ENCODE results near the gene FBP2.

FBP2 gene

DNA sequence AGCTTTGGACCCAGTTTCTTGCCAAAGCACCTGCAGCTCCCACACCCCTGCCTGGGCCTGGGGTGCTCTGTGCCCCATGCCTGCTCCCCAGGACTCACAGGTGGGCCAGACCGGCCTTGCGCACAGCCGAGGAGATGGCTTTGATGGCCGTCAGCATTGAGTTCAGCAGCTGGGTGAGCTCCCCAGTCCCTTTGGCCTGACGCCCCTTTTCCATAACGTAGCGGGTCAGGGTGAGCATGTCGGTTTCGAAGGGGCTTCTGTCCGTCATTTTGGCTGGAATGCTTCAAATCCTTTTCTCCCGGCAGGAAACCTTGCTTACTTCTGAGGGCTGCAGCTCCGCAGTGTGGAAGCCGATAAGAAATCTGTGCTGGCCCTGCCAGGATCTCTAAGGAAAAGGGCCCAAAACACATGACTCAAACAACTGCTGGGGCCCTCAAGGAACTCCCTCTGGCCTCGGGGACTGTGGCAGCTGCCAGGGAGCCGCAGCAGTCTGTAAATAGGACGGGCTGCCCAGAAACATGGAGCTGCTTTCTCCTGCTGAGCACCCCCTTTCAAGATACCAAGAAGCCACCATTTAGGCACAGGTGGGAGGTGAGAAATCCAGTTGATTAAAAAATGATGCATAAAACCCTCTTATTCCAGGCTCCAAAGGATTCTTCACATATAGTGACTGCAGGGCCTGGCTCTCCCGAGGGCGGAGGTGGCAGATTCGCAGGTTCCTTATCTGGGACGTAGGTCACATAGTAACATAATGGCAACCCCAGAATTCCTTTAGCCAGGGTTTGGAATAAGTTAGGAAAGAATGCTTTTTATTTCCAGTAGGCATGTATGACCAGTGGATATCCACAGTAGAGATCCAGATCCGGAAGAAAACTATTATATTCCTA is at the start of gene FBP2:
Gene FBP2, minus strand, starts transcription at position 366 of the 887 bp plus-strand sequence. Its CDS starts 98 bp downstream, at position 268.
- DNase-seq: no peak

DNA sequence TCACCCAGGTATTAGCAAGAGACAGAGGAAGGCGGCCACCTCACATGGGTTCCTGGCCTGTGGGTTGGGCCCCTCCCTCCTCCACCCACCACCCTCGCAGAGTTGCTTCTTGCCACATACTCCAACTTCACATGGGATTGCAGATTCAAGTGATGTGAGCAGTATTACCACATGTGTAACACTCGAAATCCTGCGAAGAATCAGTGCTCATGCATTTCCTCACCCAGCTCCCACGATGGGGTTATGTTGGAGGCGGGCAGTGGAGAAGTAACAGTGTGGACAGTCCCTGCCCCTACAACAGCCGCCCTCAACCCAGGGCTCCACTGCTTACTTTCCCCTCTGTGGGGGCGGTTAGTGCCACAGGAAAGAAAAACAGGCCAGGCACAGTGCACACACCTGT is 49.6 kb upstream of the FBP2 start:
- no peak for DNase-seq

DNA sequence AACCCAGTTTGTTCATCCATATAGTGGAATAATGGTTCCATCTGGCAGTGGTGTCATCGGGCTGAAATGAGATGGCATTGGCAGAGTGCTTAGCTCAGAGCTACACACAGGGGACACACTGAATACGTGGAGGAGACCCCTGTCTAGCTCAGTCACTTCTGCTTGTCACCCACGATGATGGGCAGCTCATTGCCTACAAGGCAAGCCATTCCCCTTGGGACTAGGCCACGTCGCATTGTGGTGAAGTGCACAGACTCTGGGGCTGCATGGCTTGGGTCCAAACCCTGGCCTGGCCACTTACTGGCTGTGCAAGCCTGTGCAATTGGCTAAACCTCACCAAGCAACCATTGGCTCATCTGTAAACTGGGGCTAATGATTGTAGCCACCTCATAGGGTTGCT is 48.9 kb upstream of the FBP2 start:
- DNase-seq: no peak

DNA sequence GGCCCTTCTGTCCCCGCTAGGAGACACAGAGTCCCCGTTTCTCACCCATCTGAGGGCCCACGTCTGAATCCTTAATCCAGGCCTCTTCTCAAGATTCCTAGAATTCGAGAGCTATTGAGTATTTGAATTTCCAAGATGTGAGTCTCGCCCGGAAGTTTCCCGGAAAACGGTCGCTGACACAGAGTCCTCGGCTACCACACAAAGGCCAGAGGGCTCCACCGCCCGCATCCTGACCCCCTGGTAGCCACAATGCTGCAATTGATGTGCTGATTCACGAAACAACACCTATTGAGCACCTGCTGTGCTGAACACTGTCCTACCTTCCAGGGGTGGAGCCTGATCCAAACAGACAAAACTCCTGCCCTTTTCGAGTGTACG is 46.4 kb upstream of the FBP2 start:
- no peak for DNase-seq

DNA sequence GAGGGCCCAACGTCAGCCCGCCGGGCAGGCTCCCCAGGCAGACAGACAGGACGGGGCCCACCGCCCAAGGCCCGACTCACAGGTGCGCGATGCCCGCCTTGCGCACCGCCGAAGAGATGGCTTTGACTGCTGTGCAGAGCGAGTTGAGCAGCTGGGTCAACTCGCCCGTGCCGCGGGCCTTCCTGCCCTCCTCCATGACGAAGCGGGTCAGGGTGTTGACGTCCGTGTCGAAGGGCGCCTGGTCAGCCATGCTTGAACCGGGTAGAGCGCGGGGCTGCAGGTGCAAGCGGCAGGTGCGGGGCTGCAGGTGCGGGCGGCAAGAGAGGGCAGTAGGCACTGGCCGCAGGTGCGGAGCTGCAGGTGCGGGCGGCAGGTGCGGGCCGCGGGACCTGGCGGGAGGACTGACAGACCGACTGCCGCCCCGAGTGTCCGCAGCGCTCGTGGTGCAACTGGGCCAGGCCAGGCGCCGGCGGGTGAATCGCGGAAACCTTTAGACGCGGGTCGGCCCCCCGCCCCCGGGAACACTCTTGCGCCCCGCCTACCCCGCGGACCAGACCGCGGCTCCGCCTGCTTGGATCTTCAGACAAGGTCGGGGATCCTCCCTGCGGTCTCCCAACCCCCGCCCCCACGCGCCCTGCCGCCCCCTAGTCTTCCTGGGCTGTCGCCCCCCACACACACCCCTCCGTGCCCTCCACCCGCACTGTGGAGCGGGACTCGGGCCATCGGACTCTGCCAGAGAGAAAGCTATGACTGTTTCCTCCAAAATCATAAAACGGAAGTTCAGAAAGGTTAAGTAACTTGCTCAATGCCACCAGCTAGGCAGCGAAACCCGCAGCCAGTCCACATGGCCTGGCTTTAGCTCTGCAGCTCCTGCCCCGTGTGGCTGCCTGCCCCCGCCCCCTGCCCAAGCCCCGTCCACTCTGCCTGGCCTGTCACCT is 45.7 kb upstream of the FBP2 start, which contains the start of gene FBP1:
Gene FBP1, minus strand, starts transcription at position 458 of the 938 bp plus-strand sequence. Its CDS starts 208 bp downstream, at position 250.
- peak; percentile 35 for DNase-seq

DNA sequence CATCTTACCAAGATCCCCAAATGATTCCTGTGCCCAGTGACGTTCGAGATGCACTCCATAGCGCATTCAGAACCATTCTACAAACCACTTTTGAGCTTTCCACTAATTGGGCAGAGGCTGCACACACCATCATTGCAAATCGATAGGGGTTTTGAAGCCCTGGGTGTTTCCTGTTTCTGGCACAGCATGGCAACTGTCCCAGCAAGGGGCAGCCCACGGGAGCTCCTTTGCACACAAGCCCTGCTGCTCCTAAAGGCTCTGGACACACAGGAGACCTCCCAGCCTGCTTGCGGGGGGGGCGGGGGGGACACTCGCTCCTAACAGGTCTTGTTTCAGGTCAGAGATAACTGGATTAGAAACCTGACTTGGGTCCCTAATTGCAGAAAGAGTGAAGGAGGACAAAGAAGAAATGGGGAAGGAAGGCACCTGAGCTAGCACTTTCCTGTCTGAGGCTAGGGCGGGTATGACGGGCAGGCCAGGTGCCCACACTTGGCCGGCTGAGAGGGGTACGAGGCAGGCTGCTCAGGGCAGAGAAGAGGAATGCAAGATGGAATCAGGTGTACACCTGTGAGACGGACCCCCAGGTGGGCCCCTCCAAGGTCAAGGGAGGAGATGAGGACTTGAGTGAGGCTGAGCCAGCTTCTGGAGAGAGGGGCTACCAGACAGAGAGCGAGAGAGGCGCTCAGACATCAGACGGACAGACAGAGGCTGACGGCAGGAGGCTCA is 44.9 kb upstream of the FBP2 start:
- DNase-seq: peak; percentile 35

DNA sequence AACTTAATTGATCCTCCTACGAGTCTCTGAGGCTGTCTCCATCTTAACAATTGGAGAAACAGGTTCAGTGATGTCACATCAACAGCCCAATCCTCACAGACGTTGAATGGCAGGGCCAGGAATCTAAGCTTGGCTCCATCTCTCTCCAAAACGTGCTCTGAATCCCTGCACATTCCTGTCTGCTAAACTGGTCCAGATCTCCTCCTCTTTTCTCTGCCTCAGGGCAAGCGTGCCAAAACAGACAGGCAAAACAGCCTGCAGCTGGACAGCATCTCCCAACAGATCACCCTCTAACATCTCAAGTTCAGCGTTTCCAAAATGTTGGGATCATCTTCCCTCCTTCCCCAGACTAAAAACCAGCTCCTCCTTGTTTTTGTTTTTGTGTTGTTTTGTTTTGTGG is 39.1 kb upstream of the FBP2 start:
- DNase-seq: no peak

DNA sequence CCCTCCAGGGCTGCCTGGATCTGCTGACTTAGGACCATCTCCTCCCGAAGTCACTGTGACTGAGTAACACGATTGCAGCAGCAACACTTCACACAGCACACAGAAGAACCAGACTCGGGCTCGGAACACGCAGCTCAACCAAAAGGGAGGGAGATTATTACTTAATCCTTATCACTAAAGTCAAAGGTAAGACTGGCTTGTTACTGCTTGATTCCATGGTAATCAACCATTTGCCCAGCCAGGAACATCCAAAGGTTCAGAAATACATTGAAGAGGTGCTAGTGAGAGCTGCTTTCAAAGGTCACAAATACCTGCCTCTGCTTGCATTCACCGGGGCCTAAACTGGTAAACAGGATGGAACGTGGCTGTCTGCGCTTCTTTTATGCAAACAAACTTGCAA is 38.0 kb upstream of the FBP2 start:
- DNase-seq: no peak

DNA sequence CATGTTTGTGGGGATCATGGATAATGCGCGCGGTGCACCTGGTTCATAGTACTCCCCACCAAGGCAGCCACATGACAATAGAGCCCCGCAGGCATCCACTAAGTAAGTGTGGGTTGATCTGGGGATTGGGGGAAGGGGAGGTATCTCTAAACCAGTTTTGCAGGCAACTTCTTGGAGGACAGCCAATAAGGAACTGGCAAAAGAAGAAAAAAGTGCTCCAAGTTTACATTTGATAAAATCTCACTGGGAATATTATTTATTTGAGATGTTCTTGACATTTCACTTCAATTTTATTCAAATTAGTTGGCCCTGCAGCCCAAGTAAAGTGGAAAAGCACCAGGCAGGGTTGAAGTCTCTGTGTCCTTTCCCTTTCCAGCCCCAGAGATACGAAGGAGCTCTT is 37.2 kb upstream of the FBP2 start:
- DNase-seq: peak; percentile 45

DNA sequence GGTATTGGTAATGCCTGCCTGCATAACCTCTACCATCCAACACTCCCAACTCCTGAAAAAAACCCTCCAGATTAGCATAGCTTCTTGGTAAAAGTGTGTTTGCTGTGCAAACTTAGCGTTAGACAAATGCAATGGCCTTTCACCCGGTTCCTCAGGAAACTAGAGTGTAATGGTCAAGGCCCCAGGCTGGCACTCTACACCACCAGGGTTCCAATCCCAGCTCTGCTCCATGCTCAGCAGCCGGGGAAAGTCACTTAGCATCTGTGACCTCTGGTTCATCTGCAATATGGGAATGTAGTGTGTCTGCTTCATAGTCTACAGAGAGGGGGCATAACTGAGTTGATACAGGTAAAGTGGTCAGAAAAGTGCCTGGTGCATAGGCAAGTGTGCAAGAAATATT is 36.7 kb upstream of the FBP2 start:
- no peak for DNase-seq

DNA sequence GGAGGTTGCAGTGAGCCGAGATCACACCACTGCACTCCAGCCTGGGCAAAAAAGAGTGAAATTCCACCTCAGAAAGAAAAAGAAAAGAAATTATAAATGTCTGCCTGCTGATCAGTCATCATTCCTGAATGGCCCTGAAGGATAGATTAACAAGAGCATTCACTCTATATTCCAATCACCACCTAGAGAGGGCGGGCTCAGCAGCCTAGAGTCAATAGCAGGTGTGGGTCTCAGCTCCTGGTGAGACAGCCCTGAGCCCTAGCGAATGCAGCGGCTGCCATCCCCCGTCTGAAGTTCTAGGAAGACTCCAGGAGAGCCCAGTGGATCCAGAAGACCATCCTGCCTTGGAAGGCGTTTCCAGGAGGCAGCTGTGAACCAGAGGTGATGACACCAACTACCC is 33.7 kb upstream of the FBP2 start:
- DNase-seq: no peak

DNA sequence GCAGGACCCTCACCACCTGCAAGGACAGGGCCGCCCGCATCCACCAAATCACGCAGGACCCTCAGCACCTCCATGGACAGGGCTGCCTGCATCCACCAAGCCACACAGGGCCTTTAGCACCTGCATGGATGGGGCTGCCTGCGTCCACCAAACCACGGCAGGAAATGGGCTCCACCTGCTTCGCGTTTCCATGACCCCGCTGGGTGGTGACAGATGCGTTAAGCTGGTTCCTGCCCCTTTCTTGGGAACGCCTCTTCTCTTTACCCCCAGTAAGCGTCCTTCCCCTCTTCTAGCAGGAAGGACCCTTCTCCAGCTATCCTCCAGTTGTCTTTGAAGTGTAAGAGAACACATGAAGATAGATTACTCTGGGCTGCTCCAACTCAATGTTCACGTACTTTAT is 32.2 kb upstream of the FBP2 start:
- DNase-seq: no peak

DNA sequence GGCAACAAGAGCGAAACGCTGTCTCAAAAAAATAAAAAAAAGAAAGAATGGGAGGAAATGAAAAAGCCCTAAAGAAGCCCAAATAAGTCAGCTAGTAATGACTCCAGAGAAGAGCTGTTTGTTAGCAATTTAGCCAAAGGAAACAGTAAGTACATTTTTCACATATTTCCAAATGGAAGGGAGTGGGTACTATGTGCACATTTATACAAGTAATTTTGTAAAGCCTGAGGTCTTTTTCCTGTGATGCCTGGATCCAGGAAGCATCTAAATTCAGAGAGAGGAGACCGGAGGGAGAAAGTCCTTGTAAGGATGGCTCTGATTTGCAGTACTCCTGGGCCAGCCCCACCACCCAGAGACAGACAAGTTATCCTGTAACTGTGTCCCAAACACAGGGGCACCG is 31.0 kb upstream of the FBP2 start:
- no peak for DNase-seq

DNA sequence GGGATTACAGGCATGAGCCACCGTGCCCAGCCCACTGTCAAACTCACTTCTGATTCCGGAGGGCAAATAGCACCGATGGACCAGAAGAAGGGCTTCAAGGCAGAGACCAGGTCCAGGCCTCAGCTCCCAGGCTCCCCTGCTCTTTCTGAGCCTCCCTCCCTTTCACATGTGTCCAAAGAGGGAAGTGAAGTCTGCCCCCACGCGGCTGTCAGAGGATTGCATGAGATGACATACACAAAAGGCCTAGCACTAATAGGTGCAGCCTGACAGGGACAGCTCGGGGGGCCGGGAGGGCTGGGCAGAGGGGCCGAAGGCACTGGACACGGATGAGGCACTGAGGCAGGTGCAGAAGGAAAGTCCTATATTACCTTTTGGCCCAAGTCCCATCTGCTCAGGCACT is 29.6 kb upstream of the FBP2 start:
- no peak for DNase-seq

DNA sequence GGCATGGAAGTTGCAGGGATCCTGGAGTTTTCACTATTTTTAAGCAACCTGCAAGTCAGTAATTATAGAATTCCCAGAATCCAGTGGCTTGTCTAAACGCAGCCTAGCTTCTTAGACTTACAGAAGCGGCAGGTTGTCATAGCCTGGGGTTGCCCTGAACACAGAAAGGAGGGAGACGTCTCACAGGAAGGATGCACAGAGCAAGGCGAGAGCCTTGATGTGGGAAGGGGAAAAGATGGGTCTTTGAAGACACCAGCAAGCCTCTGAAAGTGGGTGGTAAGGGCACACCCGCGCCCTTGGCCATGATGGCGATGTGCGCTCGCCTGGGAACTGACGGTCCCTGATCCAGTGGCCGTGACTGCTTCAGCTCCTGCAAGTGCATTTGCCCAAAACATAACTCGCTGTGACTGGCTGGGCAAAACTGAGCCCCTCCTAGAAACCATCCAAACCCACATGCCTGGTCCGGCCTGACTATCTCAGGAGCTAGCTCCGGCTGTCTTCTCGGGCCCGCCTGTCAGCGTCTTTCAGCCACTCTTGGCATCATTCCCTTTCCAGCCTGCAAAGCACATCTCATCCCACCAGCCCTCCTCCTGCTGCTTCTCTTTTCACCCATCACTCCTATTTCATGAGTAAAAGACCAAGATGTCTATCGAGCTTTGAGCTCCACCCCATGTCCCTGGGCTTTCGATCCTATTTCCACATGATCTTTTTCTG is 28.6 kb upstream of the FBP2 start:
- DNase-seq: no peak

DNA sequence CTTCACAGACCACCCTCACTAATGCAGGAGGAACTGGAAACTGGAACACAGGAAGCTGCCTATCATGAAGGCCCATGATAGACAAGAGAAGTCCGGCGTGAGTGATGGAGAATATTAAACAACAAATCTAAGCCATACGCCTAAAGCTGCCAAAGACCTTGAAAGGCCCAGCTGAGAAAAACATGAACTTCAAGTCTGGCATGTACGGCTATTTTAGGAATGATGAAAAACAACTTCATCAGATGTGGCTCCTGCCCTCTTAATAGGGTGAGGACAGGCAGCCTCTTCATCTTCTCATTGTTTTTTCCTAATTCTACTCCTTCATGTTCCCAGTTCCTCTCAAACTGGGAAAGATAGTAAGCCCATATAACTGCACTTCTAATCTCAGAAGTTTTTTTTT is 25.4 kb upstream of the FBP2 start:
- no peak for DNase-seq

DNA sequence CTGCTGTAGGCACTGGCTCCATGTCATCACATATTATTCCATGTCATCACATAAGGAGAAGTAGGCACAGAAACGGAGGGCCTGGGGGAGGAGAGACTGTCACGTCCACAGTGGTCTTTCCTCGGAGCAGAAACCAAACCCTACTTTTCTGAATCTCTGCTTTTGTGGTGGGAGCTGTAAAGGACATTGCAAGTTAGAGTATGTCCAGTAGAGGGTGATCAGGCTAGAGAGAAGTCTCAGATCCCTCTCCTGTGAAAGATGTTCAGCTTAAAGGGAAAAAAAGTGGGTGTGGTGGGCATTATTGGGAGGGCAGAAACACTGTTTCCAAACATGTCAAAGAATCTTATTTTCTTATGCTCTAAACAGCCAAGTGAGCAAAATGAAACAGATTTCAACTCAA is 19.4 kb upstream of the FBP2 start:
- no peak for DNase-seq

DNA sequence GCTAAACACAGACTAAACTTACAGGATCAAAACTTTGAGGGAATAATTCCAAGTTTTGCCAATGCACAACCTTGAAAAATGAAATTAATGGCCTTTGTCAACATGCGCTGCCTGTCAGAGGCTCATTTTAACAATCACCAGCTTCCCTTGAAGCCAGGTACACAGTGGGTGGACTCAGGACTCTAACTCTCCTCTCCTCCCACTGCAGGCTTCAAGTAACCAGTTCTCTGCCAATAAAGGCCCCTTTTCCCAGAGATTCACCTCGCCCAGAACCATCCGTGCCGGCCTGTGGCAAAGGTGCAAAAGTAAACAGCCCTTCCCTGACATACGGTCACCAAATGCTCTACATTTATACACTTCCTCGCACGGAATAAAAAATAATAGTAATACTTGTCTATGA is 18.4 kb upstream of the FBP2 start:
- DNase-seq: no peak

DNA sequence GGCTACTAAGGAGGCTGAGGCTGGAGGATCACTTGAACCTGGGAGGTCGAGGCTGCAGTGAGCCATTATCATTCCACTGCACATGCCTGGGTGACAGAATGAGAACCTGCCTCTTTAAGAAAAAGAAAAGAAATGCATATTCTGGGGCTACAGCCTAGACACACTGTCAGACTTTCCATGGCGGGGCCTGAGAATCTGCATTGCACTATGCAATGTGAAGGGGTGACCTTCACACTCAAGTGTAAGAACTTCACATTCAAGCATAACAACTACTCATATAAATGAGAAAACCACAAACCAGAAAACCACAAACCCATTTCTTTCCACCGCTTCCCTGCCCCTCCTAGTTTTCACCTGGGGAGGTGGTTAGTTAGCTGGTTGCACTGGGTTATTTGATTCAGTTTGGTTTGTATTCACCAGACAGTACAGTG is 18.0 kb upstream of the FBP2 start:
- peak; percentile 5 for DNase-seq

DNA sequence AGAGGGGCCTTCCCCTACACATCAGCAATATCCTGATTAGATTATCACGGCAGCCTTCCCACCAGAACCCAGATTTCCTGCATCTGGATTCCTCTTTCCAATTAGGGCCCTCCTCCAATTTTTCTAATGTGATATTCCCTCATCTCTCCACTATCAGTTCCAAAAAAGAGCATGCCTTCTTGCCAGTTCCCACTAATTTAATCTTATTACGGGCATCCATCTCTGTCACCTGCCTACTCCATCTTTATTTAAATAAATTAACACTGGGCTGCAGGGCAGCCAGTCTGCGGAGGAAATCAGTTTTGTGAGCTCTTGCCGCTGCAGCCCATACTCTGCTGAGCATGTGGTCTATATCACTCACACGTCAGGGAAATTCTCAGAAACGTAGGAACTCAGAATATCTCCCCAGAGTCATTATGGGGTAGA is 16.6 kb upstream of the FBP2 start:
- no peak for DNase-seq

DNA sequence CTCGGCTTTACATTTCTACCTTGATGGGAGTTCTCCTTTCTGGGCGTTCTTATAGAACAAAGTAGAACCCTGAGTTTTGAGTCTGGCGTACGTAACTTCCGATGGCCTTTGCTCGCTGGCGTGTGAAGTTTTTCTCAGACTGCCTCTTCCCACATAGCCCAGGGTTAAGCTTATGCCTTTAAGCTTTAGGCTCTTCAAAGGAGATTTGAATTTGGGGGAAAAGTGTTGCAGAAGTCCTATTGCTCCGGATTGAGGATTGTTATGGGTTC is 13.7 kb upstream of the FBP2 start:
- DNase-seq: no peak

DNA sequence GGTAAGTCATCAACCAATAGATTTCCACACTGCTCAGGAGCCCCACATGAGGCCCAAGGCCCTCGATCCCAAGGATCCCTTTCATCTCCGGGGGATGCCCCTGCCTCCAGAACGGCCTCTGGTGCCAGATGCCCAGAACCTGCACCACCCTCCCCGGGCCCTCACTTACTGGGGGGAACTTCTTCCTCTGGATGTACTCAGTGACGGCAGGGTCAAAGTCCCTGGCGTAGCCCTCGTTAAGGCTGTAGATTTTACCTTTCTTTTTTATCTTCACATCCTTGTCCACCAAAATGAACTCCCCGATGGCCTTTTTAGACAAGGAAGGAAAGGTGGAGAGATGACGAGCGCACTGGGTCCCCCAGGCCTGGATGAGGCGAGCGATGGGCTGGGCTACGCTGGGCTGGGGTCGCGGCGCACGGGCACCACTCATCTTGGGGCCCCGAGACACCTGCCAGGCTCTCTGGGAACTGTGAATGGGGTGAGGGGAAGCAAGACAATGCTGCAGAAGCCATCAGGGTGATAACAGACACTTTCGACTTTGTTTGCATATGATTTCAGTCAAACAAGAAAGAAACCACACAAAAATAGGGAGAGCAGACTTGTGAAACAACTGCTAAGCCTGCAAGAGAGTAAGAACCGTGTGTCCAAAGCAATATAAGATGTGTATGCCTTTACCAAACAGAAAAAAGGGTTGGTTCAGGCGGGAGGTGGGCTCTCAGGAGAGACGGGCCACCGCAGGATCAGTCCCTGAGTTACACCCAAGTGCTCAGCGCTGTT is 13.2 kb upstream of the FBP2 start:
- DNase-seq: no peak

Measured in DMS79 treated with DMSO at 0.1 percent for 48 hours (cell line).